ENCODE results near the gene PLAAT2. TPM values are rescaled to one million over a fixed set of nuclear protein-coding genes. Genes with fewer than 3 reads are reported as not detected.

PLAAT2 gene
- total RNA-seq, 1 experiment from 2014 or later: 0.52 TPM

- Histone ChIP-seq H4K20me1 (ENCODE audit: control insufficient read depth, insufficient read depth, insufficient read length) (no peaks in the 10 kb centered on the region), H4K91ac (ENCODE audit: insufficient read length, low read depth, low read length) (no peak overlapping the region), H3K79me2 (ENCODE audit: insufficient read depth, low read length) (no peaks in the 10 kb centered on the region), H2BK12ac (ENCODE audit: insufficient read length, low read depth, low read length) (no peak overlapping the region), H3K23me2 (ENCODE audit: insufficient read length, low read depth, low read length, poor library complexity, severe bottlenecking) (no peaks in the 10 kb centered on the region), H3K4me2 (ENCODE audit: insufficient read depth, insufficient read length, low read length) (no peak overlapping the region), H3T11ph (ENCODE audit: low read length) (no peak overlapping the region), H2AK5ac (ENCODE audit: insufficient read length, low read length) (no peak overlapping the region), H3K27me3 (ENCODE audit: insufficient read depth, low read length) (no peaks in the 10 kb centered on the region), H2BK15ac (ENCODE audit: low read depth, low read length) (no peak overlapping the region), H3K4me1 (ENCODE audit: insufficient read depth, low read length) (peaks cover 7% of the 10 kb centered on the region; the same call in 1 of the 2 replicates), H2BK20ac (ENCODE audit: low read depth, low read length, poor library complexity, severe bottlenecking) (no peak overlapping the region), H2BK5ac (ENCODE audit: insufficient read length, low read length) (no peak overlapping the region), H3K27ac (ENCODE audit: insufficient read length, low read depth, low read length) (no peak overlapping the region), H3K23ac (ENCODE audit: insufficient read length, low read depth, low read length) (no peak overlapping the region), H4K5ac (ENCODE audit: insufficient read length, low read depth, low read length) (no peak overlapping the region), H3K79me1 (ENCODE audit: insufficient read depth, low read depth, low read length, poor library complexity, severe bottlenecking) (no peaks in the 10 kb centered on the region), H3K9ac (ENCODE audit: extremely low read depth, insufficient read length, low read length) (no peak overlapping the region), H3K18ac (ENCODE audit: insufficient read length, low read depth, low read length) (no peak overlapping the region), H3K4ac (ENCODE audit: low read depth, low read length) (no peak overlapping the region), H2AFZ (ENCODE audit: low read length) (no peak overlapping the region), H3K9me3 (ENCODE audit: control insufficient read depth, low read depth, low read length) (no peaks in the 10 kb centered on the region), H4K8ac (replicated peaks; ENCODE audit: insufficient read length, low read depth, low read length) (no peak overlapping the region), H2BK120ac (ENCODE audit: low read depth, low read length, poor library complexity, severe bottlenecking) (no peak overlapping the region), H3K56ac (ENCODE audit: insufficient read length, low read depth, low read length) (no peak overlapping the region), H3K14ac (ENCODE audit: insufficient read depth, low read length) (no peak overlapping the region)
- Mint-ChIP-seq H3K27ac (no peak overlapping the region), H3K27me3 (ENCODE audit: low read depth) (peaks cover 1% of the 10 kb centered on the region), H3K4me1 (peaks cover 51 to 55% of the 10 kb centered on the region in 2 experiments), H3K36me3 (ENCODE audit: insufficient read depth in 1 of 3, low read depth in 3 of 3) (peaks cover 0 to 5% (median under 1%) of the 10 kb centered on the region in 3 experiments; a peak in 2 of 7 replicates), H3K4me3 (no peak overlapping the region), H3K9me3 (0 out of 5 replicates have a peak, but pooled peaks cover 0 to 3% of the 10 kb centered on the region in 2 experiments)
- no peak for TF ChIP-seq CTCF (conservative IDR thresholded peaks at IDR 0.05)
- WGBS (ENCODE audit: extremely low coverage, insufficient read length, low lambda C conversion rate): no CpG with 5 or more reads among the region's 12 CpGs
- DNase-seq: no peak
Measured at GRCh38 chr11:63508745-63509144, 54.4 kb downstream of the PLAAT2 start.
